SK-N-SH (cell line): ENCODE measurements around the gene MYCL. TPM values are rescaled to one million over a fixed set of nuclear protein-coding genes. Genes with fewer than 3 reads are reported as not detected.

Experiments used
- CTCF ChIA-PET: fragments of 300-600, 350-600 bp; formaldehyde crosslinking; extraction: SDS; loops from one replicate; lab custom pipeline; 2021; lab: Yijun Ruan, JAX
- POLR2A ChIA-PET: fragments of 350-600 bp; sonication (Branson Sonifier 250); formaldehyde crosslinking; extraction: SDS; loops from one replicate; lab custom pipeline; 2020; ENCODE audit warnings: antibody characterized with exemption, inconsistent platforms; lab: Yijun Ruan, JAX
- DNase-seq: peaks from one replicate; pipeline ENCODE4 v3.0.0; 2012
- H2AFZ ChIP-seq: fragments of 200-600 bp; sonication (generic); 2 replicates; pipeline ENCODE4 v1.8.1; 2016; ENCODE audit warnings: antibody characterized with exemption, mild to moderate bottlenecking, low read depth
- H3F3A ChIP-seq: fragments of 200-600 bp; sonication (generic); replicated peaks from 2 replicates; pipeline ENCODE3; 2016; ENCODE audit warnings: antibody characterized with exemption, mild to moderate bottlenecking; ENCODE audit not compliant: insufficient read depth
- H3K27ac ChIP-seq, 2 experiments: fragments of 200-500 bp in 1 of 2; fragments of 200-600 bp in 1 of 2; sonication (Bioruptor generic) in 1 of 2; sonication (generic), shearing (Covaris generic) in 1 of 2; 2 replicates each; pipeline versions ENCODE4 v1.5.1 to v1.6.1; 2014 to 2016; ENCODE audit warnings: low read depth in 2 of 2, inconsistent platforms in 1 of 2, low read length in 1 of 2, mild to moderate bottlenecking in 1 of 2, mixed read lengths in 1 of 2
- H3K27me3 ChIP-seq: fragments of 200-600 bp; sonication (generic), shearing (Covaris generic); 2 replicates; pipeline ENCODE4 v1.6.1; 2016; ENCODE audit warnings: mixed run types; ENCODE audit not compliant: insufficient read depth
- H3K36me3 ChIP-seq, 2 experiments: fragments of 200-500 bp in 1 of 2; fragments of 200-600 bp in 1 of 2; sonication (Bioruptor generic) in 1 of 2; sonication (generic) in 1 of 2; replicated peaks in 1 of 2; 2 replicates each; pipeline versions ENCODE3 to v1.5.1; 2014 to 2016; ENCODE audit warnings: low read length in 1 of 2, mild to moderate bottlenecking in 1 of 2; ENCODE audit not compliant: insufficient read depth in 2 of 2, control insufficient read depth in 1 of 2
- H3K4me1 ChIP-seq, 2 experiments: fragments of 200-500 bp in 1 of 2; fragments of 200-600 bp in 1 of 2; sonication (Bioruptor generic) in 1 of 2; sonication (generic), shearing (Covaris generic) in 1 of 2; 2 replicates each; pipeline versions ENCODE4 v1.5.1 to v1.6.1; 2014 to 2016; ENCODE audit warnings: low read depth in 1 of 2, low read length in 1 of 2, mixed run types in 1 of 2; ENCODE audit not compliant: insufficient read depth in 2 of 2, control insufficient read depth in 1 of 2
- H3K4me2 ChIP-seq: fragments of 200-600 bp; sonication (generic), shearing (Covaris generic); 2 replicates; pipeline ENCODE4 v1.6.1; 2017; ENCODE audit warnings: mixed run types
- H3K4me3 ChIP-seq, 2 experiments: fragments of 200-500 bp in 1 of 2; fragments of 200-600 bp in 1 of 2; sonication (Bioruptor generic) in 1 of 2; sonication (generic), shearing (Covaris generic) in 1 of 2; 2 replicates each; pipeline versions ENCODE4 v1.5.1 to v1.8.1; 2014 to 2016; ENCODE audit warnings: low read depth in 2 of 2, inconsistent platforms in 1 of 2, low read length in 1 of 2, mild to moderate bottlenecking in 1 of 2, mixed read lengths in 1 of 2, moderate library complexity in 1 of 2
- H3K79me2 ChIP-seq: fragments of 200-600 bp; sonication (generic); 2 replicates; pipeline ENCODE4 v1.8.1; 2017; ENCODE audit warnings: mild to moderate bottlenecking; ENCODE audit not compliant: insufficient read depth
- H3K9ac ChIP-seq: fragments of 200-600 bp; sonication (generic); 2 replicates; pipeline ENCODE4 v1.6.1; 2017; ENCODE audit warnings: mixed run types
- H3K9me2 ChIP-seq: fragments of 200-600 bp; sonication (generic); 2 replicates; pipeline ENCODE4 v1.6.1; 2017; ENCODE audit warnings: mixed run types
- H3K9me3 ChIP-seq: fragments of 200-600 bp; sonication (generic); 2 replicates; pipeline ENCODE4 v1.6.1; 2017; ENCODE audit warnings: mixed run types, mild to moderate bottlenecking, moderate library complexity
- H4K20me1 ChIP-seq: fragments of 200-600 bp; sonication (generic); 2 replicates; pipeline ENCODE4 v1.6.1; 2017; ENCODE audit warnings: mild to moderate bottlenecking, mixed run types; ENCODE audit not compliant: insufficient read depth
- EP300 ChIP-seq, 2 experiments: IDR thresholded peaks; 2 replicates each; pipeline versions ENCODE4 v1.4.0 to v1.6.1; 2012; ENCODE audit warnings: borderline replicate concordance in 1 of 2, low read depth in 1 of 2, low read length in 1 of 2
- EZH2phosphoT487 ChIP-seq: fragments of 200-600 bp; sonication (generic); IDR thresholded peaks from 2 replicates; pipeline ENCODE4 v1.6.1; 2017; ENCODE audit warnings: low read depth, mixed run types, mild to moderate bottlenecking, antibody characterized with exemption, moderate library complexity, borderline replicate concordance
- FOSL2 ChIP-seq: IDR thresholded peaks from 2 replicates; pipeline ENCODE4 v1.4.0; 2012; ENCODE audit warnings: low read depth, mild to moderate bottlenecking, moderate library complexity, borderline replicate concordance
- FOXJ3 ChIP-seq: sonication (generic); formaldehyde crosslinking; IDR thresholded peaks from 2 replicates; pipeline ENCODE4 v1.5.1; 2020; ENCODE audit warnings: mild to moderate bottlenecking, missing genetic modification reagents
- JUND ChIP-seq: IDR thresholded peaks from 2 replicates; pipeline ENCODE4 v1.4.0; 2012
- MXI1 ChIP-seq: IDR thresholded peaks from 2 replicates; pipeline ENCODE4 v1.6.1; 2012; ENCODE audit warnings: mild to moderate bottlenecking, low read depth, low read length, improper control_type of control experiment
- NFIC ChIP-seq: IDR thresholded peaks from 2 replicates; pipeline ENCODE4 v1.4.0; 2012; ENCODE audit warnings: borderline replicate concordance
- NRF1 ChIP-seq: IDR thresholded peaks from 2 replicates; pipeline ENCODE4 v1.6.1; 2012; ENCODE audit warnings: low read depth, mild to moderate bottlenecking, low read length
- RCOR1 ChIP-seq: fragments of 150-350 bp; IDR thresholded peaks from 2 replicates; pipeline ENCODE4 v1.6.1; 2017; ENCODE audit warnings: antibody characterized with exemption, low read length
- RFX5 ChIP-seq: IDR thresholded peaks from 2 replicates; pipeline ENCODE4 v1.6.1; 2012; ENCODE audit warnings: mild to moderate bottlenecking, improper control_type of control experiment, low read length
- RXRA ChIP-seq: IDR thresholded peaks from 2 replicates; pipeline ENCODE4 v1.4.0; 2012; ENCODE audit warnings: low read depth, mild to moderate bottlenecking, borderline replicate concordance
- SMC3 ChIP-seq: IDR thresholded peaks from 2 replicates; pipeline ENCODE4 v1.6.1; 2012; ENCODE audit warnings: low read depth, low read length, improper control_type of control experiment
- TCF12 ChIP-seq: IDR thresholded peaks from 2 replicates; pipeline ENCODE4 v1.4.0; 2012
- TEAD4 ChIP-seq: IDR thresholded peaks from 2 replicates; pipeline ENCODE4 v1.4.0; 2012; ENCODE audit warnings: mild to moderate bottlenecking, borderline replicate concordance; ENCODE audit not compliant: insufficient read depth
- USF1 ChIP-seq: IDR thresholded peaks from 2 replicates; pipeline ENCODE4 v1.4.0; 2012; ENCODE audit warnings: low read depth, borderline replicate concordance
- YY1 ChIP-seq: IDR thresholded peaks from 2 replicates; pipeline ENCODE4 v1.4.0; 2012; ENCODE audit warnings: low read depth, mild to moderate bottlenecking
- ZBTB33 ChIP-seq: IDR thresholded peaks from 2 replicates; pipeline ENCODE4 v1.4.0; 2012; ENCODE audit warnings: low read depth, borderline replicate concordance
- WGBS: methylation state at CpG from one replicate; pipeline ENCODE4 v1.1.6; 2017; ENCODE audit warnings: low lambda C conversion rate; 5-methylcytosine and 5-hydroxymethylcytosine counted together
- polyA plus RNA-seq, 3 experiments: library from polyadenylated mRNA; depleted of rRNA; stranded (reverse); fragments of >200 nt; gene quantifications; 2 replicates each; pipeline ENCODE4 v1.2.3, GENCODE V29; 2012
- TF ChIP-seq, protein P1 (sequence below): fragments of 200-600 bp; sonication (generic); IDR thresholded peaks from 2 replicates; pipeline ENCODE4 v1.6.1; 2017; ENCODE audit warnings: antibody characterized with exemption, mild to moderate bottlenecking, moderate library complexity
- TF ChIP-seq, protein P2 (sequence below): IDR thresholded peaks from 2 replicates; pipeline ENCODE4 v1.6.1; 2012; ENCODE audit warnings: mild to moderate bottlenecking, low read depth, low read length, moderate library complexity
- TF ChIP-seq, protein P3 (sequence below): fragments of 150-350 bp; IDR thresholded peaks from 2 replicates; pipeline ENCODE4 v1.6.1; 2017; ENCODE audit warnings: antibody characterized with exemption, low read length, low read depth, borderline replicate concordance

MYCL gene
- polyA plus RNA-seq, 1 of the 3 experiments (the other 2 are of a cell fraction), result 0.48 TPM

DNA sequence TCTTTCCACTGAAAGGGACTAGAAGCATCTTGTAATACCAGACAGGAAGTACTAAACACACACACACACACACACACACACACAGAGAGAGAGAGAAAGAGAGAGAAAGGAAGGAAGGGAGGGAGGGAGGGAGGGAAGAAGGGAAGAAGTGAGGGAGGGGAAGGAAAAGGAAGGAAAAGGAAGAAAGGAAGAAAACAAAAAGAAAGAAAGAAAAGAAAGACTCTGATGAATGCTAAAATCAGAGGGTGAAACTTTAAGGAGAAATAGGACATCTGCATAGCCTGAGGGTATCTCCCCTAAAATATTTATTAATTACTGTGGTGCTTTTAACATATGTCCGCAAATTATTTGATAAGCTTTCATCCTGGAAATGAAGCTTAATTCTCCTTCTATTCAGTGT is 29.0 kb downstream of the MYCL start:
- ChIA-PET POLR2A (interaction anchor here (0.7 kb wide), 1 partner anchor 33 kb away, joined by 3 read pairs; no protein-coding TSS in a partner anchor), CTCF (interaction anchor here (0.9 to 1.1 kb wide), 3 partner anchors 14 to 47 kb away, joined by 3 to 4 read pairs (median 4); no protein-coding TSS in a partner anchor)
- Histone ChIP-seq H3F3A (peaks cover 6% of the 10 kb centered on the region), H4K20me1 (peaks cover 17% of the 10 kb centered on the region; the same call in 1 of the 2 replicates), H3K27ac (no peak overlapping the region), H3K9me3 (no peaks in the 10 kb centered on the region), H3K36me3 (peaks cover 5 to 20% of the 10 kb centered on the region in 2 experiments), H3K27me3 (no peaks in the 10 kb centered on the region), H3K4me1 (no peaks in the 10 kb centered on the region), H3K9ac (no peak overlapping the region), H3K79me2 (peaks cover 87% of the 10 kb centered on the region), H3K4me2 (no peak overlapping the region), H3K4me3 (no peak overlapping the region), H2AFZ (no peak overlapping the region), H3K9me2 (no peaks in the 10 kb centered on the region)
- 94% methylated on average over 1 of the region's 1 CpG for WGBS
- DNase-seq, result no peak
- TF ChIP-seq SMC3, result no peak
- TF ChIP-seq, protein P1, sequence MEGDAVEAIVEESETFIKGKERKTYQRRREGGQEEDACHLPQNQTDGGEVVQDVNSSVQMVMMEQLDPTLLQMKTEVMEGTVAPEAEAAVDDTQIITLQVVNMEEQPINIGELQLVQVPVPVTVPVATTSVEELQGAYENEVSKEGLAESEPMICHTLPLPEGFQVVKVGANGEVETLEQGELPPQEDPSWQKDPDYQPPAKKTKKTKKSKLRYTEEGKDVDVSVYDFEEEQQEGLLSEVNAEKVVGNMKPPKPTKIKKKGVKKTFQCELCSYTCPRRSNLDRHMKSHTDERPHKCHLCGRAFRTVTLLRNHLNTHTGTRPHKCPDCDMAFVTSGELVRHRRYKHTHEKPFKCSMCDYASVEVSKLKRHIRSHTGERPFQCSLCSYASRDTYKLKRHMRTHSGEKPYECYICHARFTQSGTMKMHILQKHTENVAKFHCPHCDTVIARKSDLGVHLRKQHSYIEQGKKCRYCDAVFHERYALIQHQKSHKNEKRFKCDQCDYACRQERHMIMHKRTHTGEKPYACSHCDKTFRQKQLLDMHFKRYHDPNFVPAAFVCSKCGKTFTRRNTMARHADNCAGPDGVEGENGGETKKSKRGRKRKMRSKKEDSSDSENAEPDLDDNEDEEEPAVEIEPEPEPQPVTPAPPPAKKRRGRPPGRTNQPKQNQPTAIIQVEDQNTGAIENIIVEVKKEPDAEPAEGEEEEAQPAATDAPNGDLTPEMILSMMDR, result no peak
- TF ChIP-seq, protein P2, sequence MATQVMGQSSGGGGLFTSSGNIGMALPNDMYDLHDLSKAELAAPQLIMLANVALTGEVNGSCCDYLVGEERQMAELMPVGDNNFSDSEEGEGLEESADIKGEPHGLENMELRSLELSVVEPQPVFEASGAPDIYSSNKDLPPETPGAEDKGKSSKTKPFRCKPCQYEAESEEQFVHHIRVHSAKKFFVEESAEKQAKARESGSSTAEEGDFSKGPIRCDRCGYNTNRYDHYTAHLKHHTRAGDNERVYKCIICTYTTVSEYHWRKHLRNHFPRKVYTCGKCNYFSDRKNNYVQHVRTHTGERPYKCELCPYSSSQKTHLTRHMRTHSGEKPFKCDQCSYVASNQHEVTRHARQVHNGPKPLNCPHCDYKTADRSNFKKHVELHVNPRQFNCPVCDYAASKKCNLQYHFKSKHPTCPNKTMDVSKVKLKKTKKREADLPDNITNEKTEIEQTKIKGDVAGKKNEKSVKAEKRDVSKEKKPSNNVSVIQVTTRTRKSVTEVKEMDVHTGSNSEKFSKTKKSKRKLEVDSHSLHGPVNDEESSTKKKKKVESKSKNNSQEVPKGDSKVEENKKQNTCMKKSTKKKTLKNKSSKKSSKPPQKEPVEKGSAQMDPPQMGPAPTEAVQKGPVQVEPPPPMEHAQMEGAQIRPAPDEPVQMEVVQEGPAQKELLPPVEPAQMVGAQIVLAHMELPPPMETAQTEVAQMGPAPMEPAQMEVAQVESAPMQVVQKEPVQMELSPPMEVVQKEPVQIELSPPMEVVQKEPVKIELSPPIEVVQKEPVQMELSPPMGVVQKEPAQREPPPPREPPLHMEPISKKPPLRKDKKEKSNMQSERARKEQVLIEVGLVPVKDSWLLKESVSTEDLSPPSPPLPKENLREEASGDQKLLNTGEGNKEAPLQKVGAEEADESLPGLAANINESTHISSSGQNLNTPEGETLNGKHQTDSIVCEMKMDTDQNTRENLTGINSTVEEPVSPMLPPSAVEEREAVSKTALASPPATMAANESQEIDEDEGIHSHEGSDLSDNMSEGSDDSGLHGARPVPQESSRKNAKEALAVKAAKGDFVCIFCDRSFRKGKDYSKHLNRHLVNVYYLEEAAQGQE, result no peak
- no peak for TF ChIP-seq FOSL2
- TF ChIP-seq MXI1, result no peak
- TF ChIP-seq USF1, result no peak
- no peak for TF ChIP-seq ZBTB33
- TF ChIP-seq FOXJ3 (CRISPR knock-in tag), result no peak
- no peak for TF ChIP-seq NRF1
- no peak for TF ChIP-seq NFIC
- TF ChIP-seq JUND, result no peak
- TF ChIP-seq EZH2phosphoT487, result no peak
- no peak for TF ChIP-seq EP300 (IDR thresholded peaks at IDR 0.05; ENCODE audit: borderline replicate concordance in 1 of 2, low read depth in 1 of 2, low read length in 1 of 2)
- no peak for TF ChIP-seq RCOR1
- TF ChIP-seq, protein P3, sequence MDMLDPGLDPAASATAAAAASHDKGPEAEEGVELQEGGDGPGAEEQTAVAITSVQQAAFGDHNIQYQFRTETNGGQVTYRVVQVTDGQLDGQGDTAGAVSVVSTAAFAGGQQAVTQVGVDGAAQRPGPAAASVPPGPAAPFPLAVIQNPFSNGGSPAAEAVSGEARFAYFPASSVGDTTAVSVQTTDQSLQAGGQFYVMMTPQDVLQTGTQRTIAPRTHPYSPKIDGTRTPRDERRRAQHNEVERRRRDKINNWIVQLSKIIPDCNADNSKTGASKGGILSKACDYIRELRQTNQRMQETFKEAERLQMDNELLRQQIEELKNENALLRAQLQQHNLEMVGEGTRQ, result no peak
- no peak for TF ChIP-seq TEAD4
- TF ChIP-seq RFX5, result no peak
- no peak for TF ChIP-seq YY1
- no peak for TF ChIP-seq RXRA
- TF ChIP-seq TCF12, result no peak
